HK-2 (cell line): ENCODE results near the gene ATP6V0C.
A peak's percentile ranks its signal among the peaks of the same experiment; 100 is the strongest.

Experiments
- DNase-seq: peaks from one replicate; pipeline ENCODE4 v3.0.0-alpha.2; 2018; ENCODE audit not compliant: unreplicated experiment

The ATP6V0C gene

GRCh38 chr16:2490190-2491105 is 23.3 kb upstream of the ATP6V0C start:
- no peak for DNase-seq

DNA sequence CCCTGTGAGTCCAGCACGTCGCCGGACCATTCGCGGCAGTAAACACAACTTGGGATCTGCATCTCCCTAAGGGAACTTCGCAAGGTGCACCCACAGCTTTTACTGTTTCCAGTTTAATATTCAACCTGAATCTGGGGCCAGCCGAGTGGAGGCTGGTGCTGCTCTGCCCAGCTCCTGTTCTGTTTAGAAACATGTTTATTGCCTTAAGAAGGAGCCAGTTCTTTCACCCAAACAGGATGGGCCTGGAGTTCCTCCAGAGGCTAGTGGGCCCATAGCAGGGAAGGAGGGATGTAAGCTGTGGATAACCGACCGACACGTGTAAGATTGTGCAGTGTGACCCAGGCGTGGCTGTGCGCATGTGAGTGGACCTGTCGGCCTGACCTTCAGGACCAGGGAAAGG is 21.5 kb upstream of the ATP6V0C start:
- DNase-seq, result no peak

- DNase-seq, result no peak
These were observed 20.1 kb upstream of the ATP6V0C start for GRCh38 chr16:2493605-2494004.

DNA sequence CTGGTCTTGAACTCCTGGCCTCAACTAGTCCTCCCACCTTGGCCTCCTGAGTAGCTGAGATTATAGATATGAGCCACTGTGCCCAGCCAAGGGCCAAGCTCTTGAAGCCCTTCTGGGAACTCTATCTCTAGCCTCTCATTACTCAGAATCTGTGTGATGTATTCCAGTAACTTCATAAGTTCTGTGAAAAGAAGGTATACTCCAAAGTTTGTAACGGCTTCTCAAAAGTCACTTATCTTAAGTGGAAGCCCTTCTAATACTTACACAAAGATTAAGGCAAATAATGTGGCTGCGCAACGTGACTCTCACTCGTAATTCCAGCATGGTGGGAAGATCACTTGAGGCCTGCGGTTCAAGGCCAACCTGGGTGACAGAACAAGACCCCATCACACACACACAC is 19.1 kb upstream of the ATP6V0C start:
- DNase-seq, result no peak

DNA sequence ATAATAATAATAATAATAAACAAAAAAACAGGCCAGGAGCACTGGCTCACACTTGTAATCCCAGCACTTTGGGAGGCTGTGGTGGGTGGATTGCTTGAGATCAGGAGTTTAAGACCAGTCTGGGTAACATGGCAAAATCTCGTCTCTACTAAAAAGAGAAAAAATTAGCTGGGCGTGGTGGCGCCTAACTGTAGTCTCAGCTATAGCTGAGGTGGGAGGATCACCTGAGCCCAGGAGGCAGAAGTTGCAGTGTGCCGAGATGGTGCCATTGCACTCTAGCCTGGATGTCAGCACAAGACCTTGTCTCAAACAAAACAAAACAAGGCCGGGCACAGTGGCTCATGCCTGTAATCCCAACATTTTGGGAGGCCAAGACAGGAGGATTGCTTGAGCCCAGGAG is 18.7 kb upstream of the ATP6V0C start:
- DNase-seq, result no peak

DNA sequence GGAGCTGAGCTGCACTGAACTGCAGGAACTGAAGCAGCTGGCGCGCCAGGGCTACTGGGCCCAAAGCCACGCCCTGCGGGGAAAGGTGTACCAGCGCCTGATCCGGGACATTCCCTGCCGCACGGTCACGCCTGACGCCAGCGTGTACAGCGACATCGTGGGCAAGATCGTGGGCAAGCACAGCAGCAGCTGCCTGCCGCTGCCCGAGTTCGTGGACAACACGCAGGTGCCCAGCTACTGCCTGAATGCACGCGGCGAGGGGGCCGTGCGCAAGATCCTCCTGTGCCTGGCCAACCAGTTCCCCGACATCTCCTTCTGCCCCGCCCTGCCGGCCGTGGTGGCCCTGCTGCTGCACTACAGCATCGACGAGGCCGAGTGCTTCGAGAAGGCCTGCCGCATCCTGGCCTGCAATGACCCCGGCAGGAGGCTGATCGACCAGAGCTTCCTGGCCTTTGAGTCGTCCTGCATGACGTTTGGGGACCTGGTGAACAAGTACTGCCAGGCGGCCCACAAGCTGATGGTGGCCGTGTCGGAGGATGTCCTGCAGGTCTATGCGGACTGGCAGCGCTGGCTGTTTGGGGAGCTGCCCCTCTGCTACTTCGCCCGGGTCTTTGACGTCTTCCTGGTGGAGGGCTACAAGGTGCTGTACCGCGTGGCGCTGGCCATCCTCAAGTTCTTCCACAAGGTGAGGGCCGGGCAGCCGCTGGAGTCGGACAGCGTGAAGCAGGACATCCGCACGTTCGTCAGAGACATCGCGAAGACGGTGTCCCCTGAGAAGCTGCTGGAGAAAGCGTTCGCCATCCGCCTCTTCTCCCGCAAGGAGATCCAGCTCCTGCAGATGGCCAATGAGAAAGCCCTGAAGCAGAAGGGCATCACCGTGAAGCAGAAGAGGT is 17.3 kb upstream of the ATP6V0C start:
- DNase-seq, result no peak

- DNase-seq, result no peak
These were observed 16.6 kb upstream of the ATP6V0C start for GRCh38 chr16:2497116-2497630.

GRCh38 chr16:2497695-2498484 is 15.9 kb upstream of the ATP6V0C start:
- no peak for DNase-seq

- DNase-seq, result no peak
These were observed 15.1 kb upstream of the ATP6V0C start for GRCh38 chr16:2498531-2499253.

DNA sequence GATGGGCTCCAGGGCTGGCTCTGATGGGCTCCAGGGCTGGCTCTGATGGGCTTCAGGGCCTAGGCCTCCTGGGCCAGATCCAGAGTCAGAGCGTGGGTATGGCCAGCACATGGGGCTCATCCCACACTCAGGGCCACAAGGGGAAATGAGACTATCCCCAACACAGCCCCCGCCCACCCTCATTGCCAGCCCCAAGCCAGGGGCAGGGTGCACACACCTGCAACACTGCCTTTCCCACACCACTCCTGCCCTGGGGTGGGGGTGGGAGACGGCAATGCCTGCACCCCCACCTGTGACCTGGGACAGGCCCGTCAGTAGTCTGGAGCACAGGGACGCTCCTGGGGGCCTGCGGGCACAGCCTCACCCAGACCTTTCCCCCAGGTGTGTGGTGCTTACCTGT is 14.3 kb upstream of the ATP6V0C start:
- no peak for DNase-seq

- no peak for DNase-seq
These were observed 13.8 kb upstream of the ATP6V0C start for GRCh38 chr16:2499890-2500429.

DNA sequence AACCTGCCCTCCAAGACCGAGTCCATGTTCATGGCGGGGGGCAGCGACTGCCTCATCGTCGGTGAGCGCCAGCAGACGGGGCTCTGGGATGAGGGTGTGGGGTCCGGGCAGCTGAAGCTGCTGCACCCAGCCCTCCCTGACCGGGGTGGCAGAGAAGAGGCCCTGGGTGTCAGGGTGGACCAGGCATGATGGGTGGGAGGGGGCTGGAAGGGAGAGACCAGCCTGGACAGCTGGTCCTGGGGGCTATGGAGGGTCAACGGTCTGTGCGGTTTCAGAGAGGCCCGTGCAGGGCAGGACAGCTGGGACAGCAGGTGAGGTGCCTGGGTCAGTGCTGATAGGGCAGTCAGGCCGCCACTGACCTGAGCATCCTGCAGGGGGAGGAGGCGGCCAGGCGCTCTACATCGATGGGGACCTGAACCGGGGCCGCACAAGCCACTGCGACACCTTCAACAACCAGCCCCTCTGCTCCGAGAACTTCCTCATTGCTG is 13.3 kb upstream of the ATP6V0C start:
- no peak for DNase-seq

- DNase-seq, result peak; percentile 82
These were observed 12.6 kb upstream of the ATP6V0C start for GRCh38 chr16:2500918-2501750.

DNA sequence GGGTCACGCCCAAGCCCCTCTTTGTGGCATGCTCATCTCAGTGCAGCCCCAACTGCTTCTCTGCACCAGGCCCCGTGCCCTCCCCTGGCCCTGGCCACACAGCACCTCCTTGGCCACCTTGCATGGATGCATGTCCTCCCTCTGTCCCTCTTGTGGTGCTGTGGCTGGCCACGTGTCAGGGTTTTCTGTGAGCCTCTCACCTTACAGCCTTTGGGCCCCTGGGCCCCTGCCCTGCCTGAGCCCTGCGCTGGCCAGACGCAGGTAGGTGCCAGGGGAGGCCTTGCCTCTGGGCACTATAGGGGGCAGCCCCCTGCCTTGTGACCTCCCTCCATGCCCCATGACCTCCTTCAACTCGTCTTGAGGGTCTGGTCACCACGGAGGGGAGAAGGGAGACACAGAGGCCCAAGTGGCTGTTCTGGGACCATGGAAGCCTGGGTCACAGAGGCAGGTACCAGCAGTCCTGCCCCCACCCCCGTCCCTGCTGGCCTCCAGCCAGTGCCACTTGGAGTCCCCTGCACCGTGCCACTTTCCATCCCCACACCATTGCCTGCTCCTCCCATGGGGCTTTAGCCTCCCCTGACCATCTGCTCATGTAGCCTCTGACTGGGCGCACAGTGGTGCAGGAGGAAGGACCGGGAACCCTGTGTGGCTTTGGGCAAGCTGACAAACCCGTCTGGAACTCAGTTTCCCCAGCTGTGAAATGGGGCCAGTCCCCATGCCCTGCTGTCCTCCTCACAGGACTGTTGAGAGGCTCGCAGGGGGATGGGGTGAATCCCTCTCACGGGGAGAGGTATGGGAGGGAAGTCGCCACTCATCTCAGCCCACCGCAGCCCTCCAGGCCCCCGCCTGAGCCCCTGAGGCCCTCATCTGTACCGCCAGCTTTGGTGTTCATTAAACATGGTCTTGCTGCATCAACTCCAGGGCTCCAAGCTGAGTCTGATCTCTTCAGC is 11.5 kb upstream of the ATP6V0C start:
- DNase-seq, result no peak

DNA sequence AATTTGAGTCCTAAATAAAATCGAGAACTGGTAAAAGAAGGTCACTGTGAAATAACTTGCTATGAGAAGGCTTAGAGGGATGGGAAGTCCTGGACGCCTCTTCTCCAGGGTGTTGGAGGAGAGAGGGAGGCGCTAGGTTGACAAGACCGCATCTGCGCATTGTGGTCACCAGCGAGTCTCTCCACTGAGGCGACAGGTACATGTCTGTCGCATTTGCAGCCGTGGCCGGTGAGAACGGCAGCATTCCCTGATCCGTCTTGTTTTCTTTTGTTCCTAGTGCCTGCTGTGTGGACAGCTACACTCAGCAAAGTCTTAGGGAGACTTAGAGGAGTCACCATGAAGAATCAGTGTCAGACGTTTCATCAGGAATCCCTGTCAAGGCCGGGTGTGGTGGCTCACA is 8.1 kb upstream of the ATP6V0C start:
- DNase-seq, result no peak

- DNase-seq, result no peak
These were observed 6.6 kb upstream of the ATP6V0C start for GRCh38 chr16:2507052-2507659.

- no peak for DNase-seq
These were observed 6.1 kb upstream of the ATP6V0C start for GRCh38 chr16:2507665-2508064.
